OCI-LY7 (cell line): ENCODE data around the gene INPP5J.
"Not testable (repeated sequence)": the region's sequence is repeated elsewhere in the genome, so short reads cannot be mapped to it uniquely, and the experiment has no call there.

Experiments
- EZH2phosphoT487 ChIP-seq: fragments of 200-600 bp; sonication (generic); IDR thresholded peaks from 2 replicates; pipeline ENCODE4 v1.6.1; 2018; ENCODE audit warnings: low read depth, borderline replicate concordance, mild to moderate bottlenecking, mixed run types, antibody characterized with exemption, low read length, moderate library complexity, mixed read lengths
- TF ChIP-seq, protein P1 (sequence below): fragments of 200-600 bp; sonication (generic); conservative IDR thresholded peaks from 2 replicates; pipeline ENCODE4 v1.5.1; 2014; ENCODE audit warnings: mild to moderate bottlenecking, antibody characterized with exemption, low read length, moderate library complexity, mixed read lengths

GRCh38 chr22:31073545-31074145 lies 49.1 kb upstream of the INPP5J start:
- TF ChIP-seq, protein P1, sequence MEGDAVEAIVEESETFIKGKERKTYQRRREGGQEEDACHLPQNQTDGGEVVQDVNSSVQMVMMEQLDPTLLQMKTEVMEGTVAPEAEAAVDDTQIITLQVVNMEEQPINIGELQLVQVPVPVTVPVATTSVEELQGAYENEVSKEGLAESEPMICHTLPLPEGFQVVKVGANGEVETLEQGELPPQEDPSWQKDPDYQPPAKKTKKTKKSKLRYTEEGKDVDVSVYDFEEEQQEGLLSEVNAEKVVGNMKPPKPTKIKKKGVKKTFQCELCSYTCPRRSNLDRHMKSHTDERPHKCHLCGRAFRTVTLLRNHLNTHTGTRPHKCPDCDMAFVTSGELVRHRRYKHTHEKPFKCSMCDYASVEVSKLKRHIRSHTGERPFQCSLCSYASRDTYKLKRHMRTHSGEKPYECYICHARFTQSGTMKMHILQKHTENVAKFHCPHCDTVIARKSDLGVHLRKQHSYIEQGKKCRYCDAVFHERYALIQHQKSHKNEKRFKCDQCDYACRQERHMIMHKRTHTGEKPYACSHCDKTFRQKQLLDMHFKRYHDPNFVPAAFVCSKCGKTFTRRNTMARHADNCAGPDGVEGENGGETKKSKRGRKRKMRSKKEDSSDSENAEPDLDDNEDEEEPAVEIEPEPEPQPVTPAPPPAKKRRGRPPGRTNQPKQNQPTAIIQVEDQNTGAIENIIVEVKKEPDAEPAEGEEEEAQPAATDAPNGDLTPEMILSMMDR, result not testable (repeated sequence)
- TF ChIP-seq EZH2phosphoT487, result not testable (repeated sequence)
